Hepatocyte (in vitro differentiated cells): ENCODE data around the gene C10orf143. TPM values are rescaled to one million over a fixed set of nuclear protein-coding genes. Genes with fewer than 3 reads are reported as not detected.
"Not testable (repeated sequence)": the region's sequence is repeated elsewhere in the genome, so short reads cannot be mapped to it uniquely, and the experiment has no call there.

Experiments used
- DNase-seq: peaks from one replicate; pipeline ENCODE4 v3.0.0-alpha.2; 2016; ENCODE audit warnings: low spot score
- H2AFZ ChIP-seq: fragments of 200-600 bp; sonication (generic); 2 replicates; pipeline ENCODE4 v1.6.0; 2016; ENCODE audit warnings: antibody characterized with exemption, mild to moderate bottlenecking
- H3K27ac ChIP-seq: fragments of 200-600 bp; sonication (generic); 2 replicates; pipeline ENCODE4 v1.5.1; 2016; ENCODE audit warnings: mild to moderate bottlenecking
- H3K27me3 ChIP-seq: fragments of 200-600 bp; sonication (generic); 2 replicates; pipeline ENCODE4 v1.6.1; 2016
- H3K36me3 ChIP-seq: fragments of 200-600 bp; sonication (generic); replicated peaks from 2 replicates; pipeline ENCODE4 v1.5.1; 2016; ENCODE audit warnings: low read depth; ENCODE audit not compliant: insufficient read depth
- H3K4me1 ChIP-seq: fragments of 200-600 bp; sonication (generic); 2 replicates; pipeline ENCODE4 v1.5.1; 2016; ENCODE audit warnings: mild to moderate bottlenecking, moderate library complexity; ENCODE audit not compliant: insufficient read depth
- H3K4me2 ChIP-seq: fragments of 200-600 bp; sonication (generic); 2 replicates; pipeline ENCODE4 v1.6.0; 2016
- H3K4me3 ChIP-seq: fragments of 200-600 bp; sonication (generic); 2 replicates; pipeline ENCODE4 v1.5.1; 2016; ENCODE audit warnings: mild to moderate bottlenecking
- H3K79me2 ChIP-seq: fragments of 200-600 bp; sonication (generic); 2 replicates; pipeline ENCODE4 v1.6.0; 2017; ENCODE audit warnings: mild to moderate bottlenecking
- H3K9me2 ChIP-seq: fragments of 200-600 bp; sonication (generic); replicated peaks from 2 replicates; pipeline ENCODE4 v1.6.0; 2017; ENCODE audit warnings: mild to moderate bottlenecking; ENCODE audit not compliant: insufficient read depth
- H3K9me3 ChIP-seq: fragments of 200-600 bp; sonication (generic); 2 replicates; pipeline ENCODE4 v1.5.1; 2016; ENCODE audit warnings: low read depth, mild to moderate bottlenecking
- H4K20me1 ChIP-seq: fragments of 200-600 bp; sonication (generic); 2 replicates; pipeline ENCODE4 v1.6.0; 2016; ENCODE audit warnings: mild to moderate bottlenecking; ENCODE audit not compliant: insufficient read depth, poor library complexity, severe bottlenecking
- CTCF ChIP-seq: fragments of 200-600 bp; sonication (generic); IDR thresholded peaks from 2 replicates; pipeline ENCODE4 v1.5.1; 2016; ENCODE audit warnings: antibody characterized with exemption, mild to moderate bottlenecking; ENCODE audit not compliant: poor library complexity
- EZH2 ChIP-seq: fragments of 200-600 bp; sonication (generic); IDR thresholded peaks from 2 replicates; pipeline ENCODE4 v1.6.1; 2016; ENCODE audit warnings: antibody characterized with exemption, mild to moderate bottlenecking, borderline replicate concordance
- EZH2phosphoT487 ChIP-seq: fragments of 200-600 bp; sonication (generic); IDR thresholded peaks from one replicate; pipeline ENCODE4 v1.6.1; 2018; ENCODE audit warnings: antibody characterized with exemption, mild to moderate bottlenecking, low read depth, moderate library complexity; ENCODE audit not compliant: unreplicated experiment, severe bottlenecking
- whole genome bisulfite sequencing: methylation state at CpG from one replicate; pipeline ENCODE4 v1.1.6; 2016; ENCODE audit warnings: low lambda C conversion rate; ENCODE audit errors: missing lambda C conversion rate; 5-methylcytosine and 5-hydroxymethylcytosine counted together
- polyA plus RNA-seq: library from polyadenylated mRNA; unstranded; fragments of >200 nt; fragmentation: Nextera tagmentation; extraction: Ambion mirVana; gene quantifications from 2 replicates; pipeline ENCODE4 v1.2.1, GENCODE V29; 2016
- total RNA-seq: library from RNA; depleted of rRNA; stranded (reverse); fragments of >200 nt; gene quantifications from 2 replicates; pipeline ENCODE4 v1.2.3, GENCODE V29; 2014

C10orf143 gene
- total and polyA plus RNA-seq, 2 experiments from 2014 or later: 0.50 to 3.0 TPM

- Histone ChIP-seq H4K20me1 (no peaks in the 10 kb centered on the region), H3K9me2 (no peaks in the 10 kb centered on the region), H3K36me3 (no peaks in the 10 kb centered on the region), H2AFZ (no peak overlapping the region), H3K9me3 (no peaks in the 10 kb centered on the region), H3K4me3 (no peak overlapping the region), H3K79me2 (no peaks in the 10 kb centered on the region), H3K27me3 (no peaks in the 10 kb centered on the region), H3K4me2 (no peak overlapping the region), H3K27ac (no peak overlapping the region), H3K4me1 (no peaks in the 10 kb centered on the region)
- 89% methylated on average over 12 of the region's 12 CpGs for WGBS
- TF ChIP-seq EZH2phosphoT487: no peak
- no peak for TF ChIP-seq CTCF
- TF ChIP-seq EZH2: no peak
- no peak for DNase-seq
Measured at GRCh38 chr10:130024779-130025325, 85.8 kb downstream of the C10orf143 start.

GRCh38 chr10:130024326-130024725 is 86.3 kb downstream of the C10orf143 start:
- H3K4me1 ChIP-seq, H3K9me2 ChIP-seq, H3K79me2 ChIP-seq, DNase-seq, H3K9me3 ChIP-seq, H3K27ac ChIP-seq, H3K4me3 ChIP-seq, H2AFZ ChIP-seq, H3K27me3 ChIP-seq, H4K20me1 ChIP-seq, H3K4me2 ChIP-seq, H3K36me3 ChIP-seq: not testable (repeated sequence)
- WGBS: 99% methylated on average over 7 of the region's 8 CpGs

GRCh38 chr10:130023454-130024230 is 87.0 kb downstream of the C10orf143 start:
- TF ChIP-seq CTCF (no peak), EZH2 (no peak)
- H3K79me2 ChIP-seq: no peaks in the 10 kb centered on the region
- H4K20me1 ChIP-seq: no peaks in the 10 kb centered on the region
- DNase-seq: peak; percentile 2
- H3K9me3 ChIP-seq: no peaks in the 10 kb centered on the region
- no peaks in the 10 kb centered on the region for H3K36me3 ChIP-seq
- H3K9me2 ChIP-seq: no peaks in the 10 kb centered on the region
- no peaks in the 10 kb centered on the region for H3K27me3 ChIP-seq
- no peak overlapping the region for H3K27ac ChIP-seq
- 90% methylated on average over 19 of the region's 19 CpGs for WGBS
- H3K4me1 ChIP-seq: no peaks in the 10 kb centered on the region
- no peak overlapping the region for H3K4me3 ChIP-seq
- no peak overlapping the region for H2AFZ ChIP-seq
- H3K4me2 ChIP-seq: no peak overlapping the region

GRCh38 chr10:130022511-130023299 is 87.9 kb downstream of the C10orf143 start:
- Histone ChIP-seq H4K20me1 (no peaks in the 10 kb centered on the region), H3K27me3 (no peaks in the 10 kb centered on the region), H3K4me1 (no peaks in the 10 kb centered on the region), H3K79me2 (no peaks in the 10 kb centered on the region), H3K4me2 (no peak overlapping the region), H3K4me3 (no peak overlapping the region), H3K9me2 (no peaks in the 10 kb centered on the region), H3K9me3 (no peaks in the 10 kb centered on the region), H2AFZ (no peak overlapping the region), H3K36me3 (no peaks in the 10 kb centered on the region), H3K27ac (no peak overlapping the region)
- WGBS: 81% methylated on average over 27 of the region's 28 CpGs
- no peak for TF ChIP-seq EZH2
- no peak for TF ChIP-seq CTCF
- TF ChIP-seq EZH2phosphoT487: no peak
- peak; percentile 3 for DNase-seq
